Cardiac fibroblast (primary cell): ENCODE results near the gene DUSP10.

Experiments
- DNase-seq, 2 donors: peaks; one replicate each; pipeline versions ENCODE4 v3.0.0 to v3.0.0-alpha.2; 2010; ENCODE audit warnings: low read depth in 2 of 2
- H3K4me3 ChIP-seq, 2 donors: replicated peaks in 1 of 2; 1 replicate in 1 of 2; 2 replicates in 1 of 2; pipeline ENCODE4 v1.5.1; 2011; ENCODE audit warnings: low read depth in 2 of 2, low read length in 2 of 2, mild to moderate bottlenecking in 2 of 2, moderate library complexity in 1 of 2
- CTCF ChIP-seq: IDR thresholded peaks from one replicate; pipeline ENCODE4 v1.5.1; 2011; ENCODE audit warnings: low read depth, mild to moderate bottlenecking, low read length, inconsistent platforms

The DUSP10 gene

GRCh38 chr1:221741703-221742554 is at the start of gene DUSP10:
DUSP10 (minus strand) TSS chr1:221742089; CDS start chr1:221739744, 2,345 bp downstream.
- no peak for TF ChIP-seq CTCF
- peak; percentile 100 for DNase-seq
- H3K4me3 ChIP-seq, result peak within 1 kb of the TSS; percentile 75 to 77

GRCh38 chr1:221788466-221788865 is 46.6 kb upstream of the DUSP10 start:
- no peak overlapping the region for H3K4me3 ChIP-seq
- no peak for TF ChIP-seq CTCF
- DNase-seq, result no peak

- no peak for DNase-seq
- TF ChIP-seq CTCF, result no peak
- no peak overlapping the region for H3K4me3 ChIP-seq
These were observed 44.8 kb upstream of the DUSP10 start for GRCh38 chr1:221786647-221787046.

GRCh38 chr1:221783936-221784335 is 42.0 kb upstream of the DUSP10 start:
- H3K4me3 ChIP-seq, result no peak overlapping the region
- no peak for TF ChIP-seq CTCF
- DNase-seq, result no peak

GRCh38 chr1:221783437-221783836 is 41.5 kb upstream of the DUSP10 start:
- H3K4me3 ChIP-seq, result no peak overlapping the region
- DNase-seq, result no peak
- no peak for TF ChIP-seq CTCF

GRCh38 chr1:221782970-221783369 is 41.1 kb upstream of the DUSP10 start:
- no peak for DNase-seq
- TF ChIP-seq CTCF, result no peak
- H3K4me3 ChIP-seq, result no peak overlapping the region

GRCh38 chr1:221782477-221782876 is 40.6 kb upstream of the DUSP10 start:
- TF ChIP-seq CTCF, result no peak
- DNase-seq, result no peak
- no peak overlapping the region for H3K4me3 ChIP-seq
